K562 (cell line): ENCODE data around the gene RAI14. TPM values are rescaled to one million over a fixed set of nuclear protein-coding genes. Genes with fewer than 3 reads are reported as not detected.

Experiments
- ATAC-seq: fragments of 200-7000 bp; cut with Tn5 transposase; 3 replicates; pipeline ENCODE4 v1.9.1; 2020; ENCODE audit warnings: moderate library complexity
- BruUV-seq: library from RNA; stranded (reverse); fragments of 400-500 nt; replicated peaks from 2 replicates; lab custom pipeline; 2021; lab: Mats Ljungman, UMichigan
- CTCF ChIA-PET: fragments of 300-600 bp; formaldehyde crosslinking; extraction: SDS; loops from one replicate; lab custom pipeline; 2021; ENCODE audit warnings: low intra/inter-chr PET ratio; lab: Yijun Ruan, JAX
- POLR2A ChIA-PET: fragments of 300-600, 350-650 bp; sonication (Branson Sonifier 250); formaldehyde crosslinking; extraction: SDS; loops from one replicate; lab custom pipeline; 2021; ENCODE audit warnings: antibody characterized with exemption, inconsistent platforms; lab: Yijun Ruan, JAX
- DNase-seq, 4 experiments: peaks; one replicate each; pipeline versions ENCODE4 v3.0.0 to v3.0.0-alpha.2; 2011 to 2018; ENCODE audit warnings: low spot score in 3 of 4, mixed read lengths in 3 of 4; ENCODE audit errors: extremely low read depth in 1 of 4
- FAIRE-seq: peaks from 2 replicates; lab custom pipeline; 2011; peaks lifted over from hg19 to GRCh38; lab: Jason Lieb, UNC
- H2AFZ ChIP-seq: 2 replicates; pipeline ENCODE4 v1.6.0; 2011; ENCODE audit warnings: low read depth, low read length, control low read depth, inconsistent platforms
- H3K27ac ChIP-seq: fragments of 200-600 bp; 3 replicates; pipeline ENCODE4 v1.8.0; 2011; ENCODE audit warnings: low read depth, mild to moderate bottlenecking, control low read depth, inconsistent platforms, low read length, moderate library complexity, mixed read lengths; ENCODE audit errors: extremely low read depth
- H3K27me3 ChIP-seq, 2 experiments: fragments of 300-600 bp in 1 of 2; 2 replicates in 1 of 2; 3 replicates in 1 of 2; pipeline versions ENCODE4 v1.6.0 to v1.8.0; 2011; ENCODE audit warnings: inconsistent platforms in 2 of 2, low read length in 2 of 2, mild to moderate bottlenecking in 1 of 2, mixed read lengths in 1 of 2, moderate library complexity in 1 of 2; ENCODE audit not compliant: control insufficient read depth in 2 of 2, insufficient read depth in 2 of 2
- H3K36me3 ChIP-seq: fragments of 300-600 bp; 3 replicates; pipeline ENCODE4 v1.8.0; 2011; ENCODE audit warnings: mild to moderate bottlenecking, low read length, inconsistent platforms; ENCODE audit not compliant: control insufficient read depth, insufficient read depth
- H3K4me1 ChIP-seq, 2 experiments: fragments of 200-600 bp in 1 of 2; replicated peaks in 1 of 2; 2 replicates in 1 of 2; 3 replicates in 1 of 2; pipeline versions ENCODE4 v1.5.1 to v1.8.0; 2011; ENCODE audit warnings: inconsistent platforms in 2 of 2, low read length in 2 of 2, mild to moderate bottlenecking in 1 of 2, mixed read lengths in 1 of 2, moderate library complexity in 1 of 2; ENCODE audit not compliant: control insufficient read depth in 2 of 2, insufficient read depth in 2 of 2
- H3K4me2 ChIP-seq: 2 replicates; pipeline ENCODE4 v1.6.1; 2011; ENCODE audit warnings: low read length, control low read depth, inconsistent platforms, mixed read lengths; ENCODE audit not compliant: insufficient read depth
- H3K4me3 ChIP-seq: fragments of 200-600 bp; sonication (generic), shearing (Covaris generic); 2 replicates; pipeline ENCODE4 v1.5.1; 2016; ENCODE audit warnings: control low read depth, inconsistent platforms
- H3K79me2 ChIP-seq: fragments of 200-600 bp; 3 replicates; pipeline ENCODE4 v1.8.0; 2011; ENCODE audit warnings: low read length, inconsistent platforms; ENCODE audit not compliant: control insufficient read depth, insufficient read depth
- H3K9ac ChIP-seq, 2 experiments: 2 replicates each; pipeline versions ENCODE4 v1.6.0 to v1.6.1; 2011; ENCODE audit warnings: low read depth in 2 of 2, low read length in 2 of 2, control low read depth in 1 of 2, inconsistent platforms in 1 of 2, mild to moderate bottlenecking in 1 of 2, mixed read lengths in 1 of 2; ENCODE audit not compliant: insufficient read depth in 1 of 2
- H3K9me1 ChIP-seq: one replicate; pipeline ENCODE4 v1.6.0; 2011; ENCODE audit warnings: inconsistent platforms, mild to moderate bottlenecking, low read length, moderate library complexity; ENCODE audit not compliant: control insufficient read depth, insufficient read depth
- H3K9me3 ChIP-seq: replicated peaks from 2 replicates; pipeline ENCODE4 v1.5.1; 2011; ENCODE audit warnings: low read depth, low read length, inconsistent platforms; ENCODE audit not compliant: control insufficient read depth, insufficient read depth
- H4K20me1 ChIP-seq: replicated peaks from 2 replicates; pipeline ENCODE4 v1.6.1; 2011; ENCODE audit warnings: low read length, inconsistent platforms, mixed read lengths; ENCODE audit not compliant: control insufficient read depth, insufficient read depth
- EWSR1 ChIP-seq: fragments of 450-650 bp; IDR thresholded peaks from 2 replicates; pipeline ENCODE4 v1.6.1; 2018; ENCODE audit warnings: borderline replicate concordance, mild to moderate bottlenecking, low read depth, moderate library complexity; ENCODE audit not compliant: partially characterized antibody
- LEF1 ChIP-seq: fragments of 450-650 bp; IDR thresholded peaks from 2 replicates; pipeline ENCODE4 v1.6.1; 2016; ENCODE audit warnings: mild to moderate bottlenecking
- MCM5 ChIP-seq: fragments of 450-650 bp; IDR thresholded peaks from 2 replicates; pipeline ENCODE4 v1.6.1; 2016; ENCODE audit warnings: low read depth
- NBN ChIP-seq: fragments of 450-650 bp; IDR thresholded peaks from 2 replicates; pipeline ENCODE4 v1.6.1; 2016; ENCODE audit warnings: low read depth, mild to moderate bottlenecking
- NFE2 ChIP-seq: IDR thresholded peaks from 2 replicates; pipeline ENCODE4 v1.6.1; 2014; ENCODE audit warnings: antibody characterized with exemption, low read depth
- NR2C1 ChIP-seq, 2 experiments: fragments of 450-650 bp; IDR thresholded peaks; 2 replicates each; pipeline ENCODE4 v1.6.1; 2017; ENCODE audit warnings: mild to moderate bottlenecking in 2 of 2, antibody characterized with exemption in 1 of 2, inconsistent platforms in 1 of 2, missing compliant biosample characterization in 1 of 2, missing genetic modification characterization in 1 of 2
- SIN3B ChIP-seq: fragments of 450-650 bp; IDR thresholded peaks from 2 replicates; pipeline ENCODE4 v1.6.1; 2017; ENCODE audit warnings: low read depth, mild to moderate bottlenecking, moderate library complexity
- SMC3 ChIP-seq: conservative IDR thresholded peaks from 2 replicates; pipeline ENCODE4 v1.6.1; 2011; ENCODE audit warnings: low read depth, low read length, improper control_type of control experiment; ENCODE audit not compliant: insufficient read depth
- STAT5A ChIP-seq: IDR thresholded peaks from 2 replicates; pipeline ENCODE4 v1.6.1; 2012; ENCODE audit warnings: low read length, inconsistent platforms, borderline replicate concordance
- TCF7 ChIP-seq: sonication (generic); IDR thresholded peaks from 2 replicates; pipeline ENCODE4 v1.6.1; 2016; ENCODE audit warnings: antibody characterized with exemption, borderline replicate concordance
- ZFP36 ChIP-seq: fragments of 150-350 bp; IDR thresholded peaks from 2 replicates; pipeline ENCODE4 v1.6.1; 2018; ENCODE audit warnings: low read length, low read depth; ENCODE audit not compliant: partially characterized antibody
- ZNF143 ChIP-seq: sonication (generic); formaldehyde crosslinking; IDR thresholded peaks from 2 replicates; pipeline ENCODE4 v1.9.0; 2022; ENCODE audit warnings: mild to moderate bottlenecking, missing genetic modification reagents
- WGBS: fragments of 100-300 bp; shearing (Covaris generic); methylation state at CpG from one replicate; pipeline ENCODE4 v1.1.6; 2016; ENCODE audit warnings: low coverage, mixed read lengths; ENCODE audit not compliant: insufficient coverage; ENCODE audit errors: missing lambda C conversion rate; 5-methylcytosine and 5-hydroxymethylcytosine counted together
- in situ Hi-C: fragments of 300-500 bp; cut with MboI; formaldehyde crosslinking; loops from 4 replicates; pipeline ENCODE4 v1.15.0; 2018; ENCODE audit warnings: inconsistent platforms, mixed read lengths
- intact Hi-C: fragments of 100-400 bp; cut with micrococcal nuclease; formaldehyde crosslinking; loops from 2 replicates; pipeline ENCODE4 v1.14.2; 2022
- polyA plus RNA-seq, 8 experiments: library from polyadenylated mRNA; depleted of rRNA in 4 of 8; stranded (reverse) in 5 of 8; unstranded in 3 of 8; fragments of >200 nt; fragmentation: Nextera tagmentation in 2 of 8; fragmentation: Illumina TruSeq in 1 of 8; extraction: Ambion mirVana in 2 of 8; extraction: Trizol in 1 of 8; gene quantifications; 2 replicates each; pipeline versions ENCODE4 v1.2.1 to v1.2.3, GENCODE V29; 2011 to 2014; ENCODE audit warnings: inconsistent platforms in 1 of 8, missing spikeins in 1 of 8
- total RNA-seq, 7 experiments: library from RNA; depleted of rRNA in 6 of 7; stranded (reverse); fragments of >200 nt in 6 of 7; fragmentation: Illumina TruSeq in 2 of 7; extraction: Trizol in 2 of 7; gene quantifications; 2 replicates each; pipeline versions ENCODE4 v1.2.1 to v1.2.3, GENCODE V29; 2011 to 2021; ENCODE audit warnings: low replicate concordance in 1 of 7
- TF ChIP-seq, protein P1 (sequence below): IDR thresholded peaks from 2 replicates; pipeline ENCODE4 v1.6.1; 2011; ENCODE audit warnings: borderline replicate concordance, low read depth, mild to moderate bottlenecking, moderate library complexity, low read length; ENCODE audit not compliant: insufficient read depth, poor library complexity, severe bottlenecking

The RAI14 gene
- total and polyA plus RNA-seq, 9 of the 15 experiments (the other 6 are each of a cell fraction or from before 2014, with no cell fraction given), result 11.3 to 82.5 (median 34.8) TPM

DNA sequence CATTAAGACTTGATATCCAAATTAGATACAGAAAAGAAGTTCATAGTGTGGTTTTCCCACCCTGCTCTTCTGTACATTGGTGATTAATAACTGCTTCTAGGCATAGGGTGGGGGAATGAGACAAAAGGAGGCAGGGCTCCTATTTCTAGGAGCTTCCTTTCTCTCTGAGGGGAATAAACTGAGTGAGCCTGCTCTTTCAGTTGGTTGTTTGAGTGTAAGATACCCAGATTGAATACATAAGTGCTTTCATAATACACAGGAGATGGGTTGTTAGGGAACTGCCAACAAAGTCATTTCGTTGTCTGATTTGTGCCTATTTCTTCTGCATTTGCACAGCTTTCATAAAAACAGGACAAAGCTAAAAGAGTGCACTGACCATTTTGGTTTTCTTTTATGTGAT is 133.9 kb downstream of the RAI14 start:
- CTCF ChIA-PET, result no interaction called here
- in situ Hi-C loops (no loop called here), intact Hi-C loops (no loop called here)
- TF ChIP-seq EWSR1 (no peak), TCF7 (no peak), ZNF143 (CRISPR knock-in tag) (no peak), NR2C1 (IDR thresholded peaks at IDR 0.05) (no peak), NR2C1 (tag; IDR thresholded peaks at IDR 0.05) (no peak), STAT5A (no peak), SMC3 (no peak), SIN3B (no peak), NBN (no peak), ZFP36 (no peak), NFE2 (no peak), MCM5 (no peak), LEF1 (no peak)
- TF ChIP-seq, protein P1, sequence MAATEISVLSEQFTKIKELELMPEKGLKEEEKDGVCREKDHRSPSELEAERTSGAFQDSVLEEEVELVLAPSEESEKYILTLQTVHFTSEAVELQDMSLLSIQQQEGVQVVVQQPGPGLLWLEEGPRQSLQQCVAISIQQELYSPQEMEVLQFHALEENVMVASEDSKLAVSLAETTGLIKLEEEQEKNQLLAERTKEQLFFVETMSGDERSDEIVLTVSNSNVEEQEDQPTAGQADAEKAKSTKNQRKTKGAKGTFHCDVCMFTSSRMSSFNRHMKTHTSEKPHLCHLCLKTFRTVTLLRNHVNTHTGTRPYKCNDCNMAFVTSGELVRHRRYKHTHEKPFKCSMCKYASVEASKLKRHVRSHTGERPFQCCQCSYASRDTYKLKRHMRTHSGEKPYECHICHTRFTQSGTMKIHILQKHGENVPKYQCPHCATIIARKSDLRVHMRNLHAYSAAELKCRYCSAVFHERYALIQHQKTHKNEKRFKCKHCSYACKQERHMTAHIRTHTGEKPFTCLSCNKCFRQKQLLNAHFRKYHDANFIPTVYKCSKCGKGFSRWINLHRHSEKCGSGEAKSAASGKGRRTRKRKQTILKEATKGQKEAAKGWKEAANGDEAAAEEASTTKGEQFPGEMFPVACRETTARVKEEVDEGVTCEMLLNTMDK, result no peak
- no peak overlapping the region for H3K4me3 ChIP-seq
- H3K4me1 ChIP-seq, result no peaks in the 10 kb centered on the region; a peak in 2 of 5 replicates
- WGBS, result 27% methylated on average over 1 of the region's 1 CpG
- ATAC-seq (no peak), FAIRE-seq (no peak), DNase-seq (no peak)
- H3K9me1 ChIP-seq, result no peaks in the 10 kb centered on the region
- H2AFZ ChIP-seq, result no peak overlapping the region
- no peaks in the 10 kb centered on the region for H4K20me1 ChIP-seq
- no peak overlapping the region for H3K4me2 ChIP-seq
- H3K27ac ChIP-seq, result no peak overlapping the region
- BruUV-seq, result no TSS peak
- H3K79me2 ChIP-seq, result no peaks in the 10 kb centered on the region
- POLR2A ChIA-PET, result interaction anchor here (0.6 kb wide), 1 partner anchor 49 kb away, joined by 4 read pairs; no protein-coding TSS in a partner anchor
- H3K9me3 ChIP-seq, result peaks cover 6% of the 10 kb centered on the region
- H3K27me3 ChIP-seq, result no peaks in the 10 kb centered on the region
- no peaks in the 10 kb centered on the region for H3K36me3 ChIP-seq
- no peak overlapping the region for H3K9ac ChIP-seq
